HT1080 (cell line): Measurements from ENCODE around the gene GRAMD1B. TPM values are rescaled to one million over a fixed set of nuclear protein-coding genes. Genes with fewer than 3 reads are reported as not detected.
A peak's percentile ranks its signal among the peaks of the same experiment; 100 is the strongest.
"Not testable (repeated sequence)": the region's sequence is repeated elsewhere in the genome, so short reads cannot be mapped to it uniquely, and the experiment has no call there.

Source experiments
- DNase-seq: peaks from one replicate; pipeline ENCODE4 v3.0.0-alpha.2; 2015; ENCODE audit warnings: low read depth
- total RNA-seq: library from RNA; depleted of rRNA; stranded (reverse); fragments of >200 nt; shearing (Covaris generic); gene quantifications from 2 replicates; pipeline ENCODE4 v1.2.3, GENCODE V29; 2014

The GRAMD1B gene
- total RNA-seq, 1 experiment from 2014 or later: 70.9 TPM

DNA sequence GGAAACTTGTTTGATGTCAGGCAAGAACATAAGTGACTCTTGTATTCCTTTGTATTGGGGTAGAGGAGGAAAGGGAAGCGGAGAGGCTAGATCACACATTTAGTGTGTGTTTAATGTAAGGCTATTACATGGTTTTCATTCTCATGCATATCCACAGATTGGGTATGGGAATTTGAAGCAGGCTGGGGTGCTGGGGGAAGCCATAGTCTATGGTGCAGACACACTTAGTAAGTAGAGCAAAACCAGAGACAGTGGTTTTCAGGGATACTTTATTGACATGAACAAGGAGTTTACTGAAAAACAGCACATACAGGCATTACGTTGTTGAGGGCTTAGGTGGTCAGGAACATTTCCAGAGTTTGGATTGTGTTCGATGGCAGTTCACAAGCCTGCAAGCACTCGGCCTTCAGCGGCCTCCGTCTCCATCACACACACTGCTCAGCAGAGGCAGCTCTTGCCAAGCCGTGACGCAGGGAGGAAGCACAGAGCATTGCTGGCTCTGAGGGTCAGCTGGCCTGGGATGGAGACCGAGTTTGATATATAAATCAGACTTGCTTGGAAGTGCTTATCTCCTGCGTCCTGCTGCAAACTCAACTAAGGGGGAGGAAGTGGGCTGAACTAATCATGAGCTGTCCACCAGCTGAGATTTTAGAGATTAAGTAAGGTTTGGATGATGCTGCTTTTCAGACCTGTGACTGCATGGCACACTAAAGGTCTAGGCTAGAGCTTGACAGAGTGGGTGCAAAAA is 199.0 kb downstream of the GRAMD1B start:
- DNase-seq: peak; percentile 68

DNA sequence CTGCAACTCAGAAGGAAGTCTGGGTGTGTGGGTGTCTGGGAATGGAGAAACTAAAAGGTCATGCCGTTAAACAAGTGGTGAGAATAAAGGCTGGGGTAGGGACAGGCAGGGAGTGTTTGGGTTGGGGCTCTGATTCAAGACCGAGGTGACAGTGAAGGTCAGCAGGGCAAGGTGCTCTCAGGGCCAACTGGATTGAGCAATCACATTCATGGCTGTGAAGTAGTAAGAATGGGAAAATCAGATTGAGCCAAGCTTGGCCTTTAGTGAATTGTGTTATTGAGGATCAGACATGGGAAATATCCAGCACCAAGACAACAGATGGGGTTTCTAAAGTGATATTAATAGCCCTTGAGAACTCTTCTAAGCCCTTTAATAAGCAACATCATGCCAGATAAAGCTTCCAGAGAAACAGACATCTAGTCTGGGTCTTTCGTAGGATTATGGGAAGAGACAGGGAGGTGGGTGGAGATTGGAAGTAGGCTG is 200.1 kb downstream of the GRAMD1B start:
- DNase-seq: no peak

DNA sequence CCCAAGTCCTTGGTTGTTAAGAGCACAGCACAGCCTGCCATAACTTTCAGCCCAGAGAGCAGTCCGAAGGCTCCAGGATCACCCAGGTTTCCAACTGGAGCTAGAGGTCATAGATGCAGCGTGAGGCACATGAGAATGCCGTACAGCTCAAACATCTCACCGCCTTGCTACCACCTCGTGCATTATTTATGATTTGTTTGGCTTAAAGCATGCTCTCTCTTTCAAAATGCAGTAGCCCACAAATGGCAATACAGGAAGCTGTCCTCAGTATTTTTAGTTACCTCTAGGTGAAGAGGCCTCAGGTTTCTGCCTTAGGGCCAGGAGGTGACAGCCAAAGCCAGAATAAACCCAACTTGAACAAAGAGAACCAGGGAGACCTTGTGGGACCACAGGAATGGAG is 210.0 kb downstream of the GRAMD1B start:
- no peak for DNase-seq

DNA sequence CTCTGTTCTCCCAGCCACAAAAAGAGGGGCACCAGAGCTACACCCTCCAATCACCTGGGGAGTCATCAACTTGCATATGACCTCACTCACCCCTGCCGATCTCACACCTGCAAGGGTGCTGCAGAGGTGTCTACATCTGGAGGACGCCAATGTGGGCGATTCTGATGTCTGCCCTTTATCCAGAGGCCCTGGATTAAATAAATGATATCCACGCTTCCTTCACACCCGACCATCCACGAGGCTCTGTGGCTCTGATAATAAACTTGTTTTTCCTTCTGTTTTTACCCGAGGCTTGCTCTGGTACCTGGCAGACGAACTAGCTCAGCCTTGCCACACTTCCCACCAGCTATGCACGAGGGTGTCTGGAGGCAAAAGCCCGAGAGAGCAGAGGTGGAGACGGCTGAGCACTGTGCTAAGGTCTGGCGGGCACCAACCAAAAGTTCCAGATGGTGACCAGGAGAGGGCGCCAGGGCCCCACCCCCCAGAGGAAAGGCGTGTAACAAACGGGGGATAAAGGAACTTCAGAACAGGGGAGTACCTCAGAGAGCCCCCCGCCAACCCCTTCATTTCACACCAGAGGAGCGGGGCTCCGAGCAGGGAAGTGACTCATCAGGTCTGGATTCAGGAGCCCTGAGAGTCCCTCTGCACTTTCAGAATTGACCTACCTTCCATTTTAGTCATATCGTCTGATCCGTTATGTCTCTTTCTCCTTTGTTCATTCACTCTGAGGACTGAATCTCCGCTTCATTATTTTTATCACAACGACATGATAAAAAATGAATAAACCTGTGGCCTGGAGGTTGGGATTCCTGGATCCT is 210.8 kb downstream of the GRAMD1B start:
- DNase-seq: peak; percentile 46

DNA sequence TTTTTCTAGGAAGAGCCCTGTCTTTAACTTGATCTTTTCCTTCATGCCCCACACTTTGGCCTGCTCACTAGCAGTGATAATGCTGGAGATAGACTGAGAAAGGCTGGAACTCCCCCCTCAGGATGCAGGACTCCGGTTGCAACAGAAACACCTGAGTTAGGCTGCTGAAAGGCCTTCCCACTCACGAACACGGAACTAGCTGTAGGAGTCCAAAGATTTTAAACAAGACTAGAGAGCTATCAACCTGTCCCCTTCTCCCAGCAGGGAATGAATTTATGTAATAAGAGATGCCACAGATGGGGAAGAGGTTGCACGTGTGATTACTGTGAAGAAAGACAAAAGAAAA is 211.4 kb downstream of the GRAMD1B start:
- DNase-seq: no peak

DNA sequence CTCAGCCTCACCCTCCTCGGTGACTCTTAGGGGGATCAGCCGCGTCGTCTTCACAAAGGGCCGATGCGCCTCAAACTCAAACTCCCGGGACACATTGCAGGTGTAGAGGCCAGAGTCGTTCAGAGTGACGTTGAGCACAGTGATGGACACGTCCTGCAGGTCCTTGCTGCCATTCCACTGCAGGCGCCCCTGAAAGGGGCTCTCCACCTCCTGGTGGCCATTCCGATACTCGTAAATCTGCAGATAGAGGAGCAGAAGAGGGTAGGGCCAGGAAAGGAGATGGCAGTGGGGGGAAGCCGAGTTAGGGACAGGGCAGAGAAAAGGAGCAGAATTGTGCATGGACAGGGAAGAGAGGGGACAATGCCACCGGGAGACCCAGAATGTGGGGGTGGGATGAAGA is 212.4 kb downstream of the GRAMD1B start:
- DNase-seq: no peak

DNA sequence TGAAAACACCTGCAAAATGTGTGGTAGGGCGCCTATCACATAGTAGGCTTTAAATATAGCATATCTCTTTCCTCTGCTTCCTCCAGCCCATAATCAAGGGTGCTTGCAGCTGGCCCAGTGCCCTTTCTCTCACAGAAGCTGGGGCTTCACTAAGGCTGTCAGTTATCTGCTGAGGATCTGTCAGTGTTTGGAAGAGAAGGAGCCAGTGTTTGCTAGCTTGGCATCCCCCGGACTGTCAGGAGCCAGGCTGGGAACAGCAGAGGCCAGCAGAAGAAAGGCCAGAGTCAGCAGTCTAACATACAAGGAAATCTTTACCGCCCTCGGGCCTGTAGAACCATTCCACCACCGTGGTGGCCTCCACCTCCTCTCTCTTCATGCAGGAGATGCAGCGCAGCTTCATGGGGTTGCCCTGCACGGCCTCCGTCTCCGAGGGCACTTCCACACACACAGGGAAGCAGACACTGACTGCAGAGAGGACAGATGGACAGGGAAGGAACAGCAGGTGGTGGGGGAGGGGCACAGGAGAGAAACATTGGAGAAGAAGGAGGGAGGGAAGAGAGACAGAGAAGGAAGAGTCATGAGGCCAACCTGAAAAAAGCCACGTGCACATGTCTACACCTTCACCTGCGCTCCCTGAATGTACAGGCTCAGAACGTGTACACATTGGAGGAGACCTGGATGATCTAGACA is 215.4 kb downstream of the GRAMD1B start:
- no peak for DNase-seq

DNA sequence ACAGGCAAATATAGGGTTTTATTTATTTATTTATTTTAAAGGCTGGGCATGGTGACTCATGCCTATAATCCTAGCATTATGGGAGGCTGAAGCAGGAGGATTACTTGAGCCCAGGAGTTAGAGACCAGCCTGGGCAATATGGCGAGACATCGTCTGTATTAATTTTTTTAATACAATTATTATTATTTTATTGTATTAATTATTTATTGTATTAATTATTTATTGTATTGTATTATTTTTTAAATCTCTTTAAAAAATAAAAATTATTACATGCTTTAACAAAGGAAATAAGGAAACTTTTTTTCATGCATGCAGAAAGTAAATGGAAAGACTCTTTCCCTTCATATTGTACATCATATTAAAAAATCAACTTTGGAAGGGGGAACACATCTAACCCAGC is 220.8 kb downstream of the GRAMD1B start:
- no peak for DNase-seq

DNA sequence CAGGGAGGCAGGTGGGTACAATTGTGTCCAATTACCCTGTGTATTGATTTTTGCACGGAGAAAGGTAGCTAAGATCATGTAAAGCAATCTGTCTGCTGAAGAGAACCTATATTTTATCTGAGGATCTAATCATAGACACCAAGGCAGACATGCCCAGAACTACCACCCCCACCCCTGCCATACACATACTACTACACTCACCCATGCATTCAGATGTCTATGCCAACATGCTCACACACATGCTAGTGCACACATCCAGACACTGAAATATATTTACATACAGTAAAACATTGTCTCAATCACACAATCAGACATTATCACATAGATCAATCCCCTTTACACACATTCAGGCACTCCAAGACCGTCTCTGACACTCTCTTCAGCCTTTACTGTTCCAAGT is 222.5 kb downstream of the GRAMD1B start:
- DNase-seq: no peak

DNA sequence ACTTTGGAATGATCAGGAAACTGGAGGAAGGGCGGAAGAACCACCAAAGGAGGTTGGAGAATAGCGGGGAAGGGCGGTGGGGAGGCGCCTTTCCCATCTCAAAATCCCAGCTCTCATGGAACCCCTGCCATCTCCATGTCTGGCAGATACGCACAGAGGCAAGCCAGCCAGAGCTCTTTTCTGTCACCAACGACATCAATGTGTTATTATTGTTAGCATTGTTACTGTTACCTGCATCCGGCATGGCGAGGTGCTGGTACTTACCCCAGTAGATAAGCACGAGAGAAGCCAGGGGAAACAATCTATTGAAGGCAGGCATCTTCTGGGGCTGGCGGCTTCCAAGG is 223.4 kb downstream of the GRAMD1B start:
- no peak for DNase-seq

DNA sequence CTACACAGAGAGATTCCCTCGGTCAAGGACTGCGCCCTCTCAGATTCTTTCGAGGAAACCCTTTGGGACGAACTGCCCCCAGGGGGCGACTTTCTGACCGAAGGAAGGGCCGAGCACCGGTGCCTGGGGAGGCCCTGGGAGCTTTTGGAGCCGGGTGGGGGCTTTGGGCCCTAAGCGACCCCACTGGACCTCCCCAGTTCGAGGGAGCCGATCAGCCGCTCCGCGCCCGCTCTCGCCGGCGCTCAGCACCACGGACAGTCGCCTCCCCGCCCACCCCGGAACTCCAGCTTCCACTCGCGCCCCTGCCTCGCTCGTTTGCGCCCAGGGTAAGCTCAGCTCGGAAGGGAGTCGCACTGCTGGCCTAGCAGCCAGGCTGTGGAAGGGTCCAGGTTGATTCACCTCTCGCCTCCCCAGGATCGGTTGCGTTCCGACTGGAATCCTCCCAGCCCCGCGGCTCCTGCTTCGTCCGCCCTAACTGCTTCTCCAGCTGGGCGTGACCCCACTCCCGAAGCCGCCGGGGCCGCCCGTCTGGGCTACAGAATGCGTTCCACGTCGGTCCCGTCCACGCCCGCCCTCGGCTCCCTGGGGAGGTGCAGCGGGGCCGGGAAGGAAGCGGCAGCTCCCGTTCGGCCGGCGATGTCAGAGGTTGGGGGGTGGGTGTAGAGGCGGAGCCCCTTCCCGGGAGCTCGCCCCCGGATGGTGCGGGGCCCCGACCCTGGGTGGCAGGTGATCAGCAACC is 223.9 kb downstream of the GRAMD1B start:
- peak; percentile 24 for DNase-seq

DNA sequence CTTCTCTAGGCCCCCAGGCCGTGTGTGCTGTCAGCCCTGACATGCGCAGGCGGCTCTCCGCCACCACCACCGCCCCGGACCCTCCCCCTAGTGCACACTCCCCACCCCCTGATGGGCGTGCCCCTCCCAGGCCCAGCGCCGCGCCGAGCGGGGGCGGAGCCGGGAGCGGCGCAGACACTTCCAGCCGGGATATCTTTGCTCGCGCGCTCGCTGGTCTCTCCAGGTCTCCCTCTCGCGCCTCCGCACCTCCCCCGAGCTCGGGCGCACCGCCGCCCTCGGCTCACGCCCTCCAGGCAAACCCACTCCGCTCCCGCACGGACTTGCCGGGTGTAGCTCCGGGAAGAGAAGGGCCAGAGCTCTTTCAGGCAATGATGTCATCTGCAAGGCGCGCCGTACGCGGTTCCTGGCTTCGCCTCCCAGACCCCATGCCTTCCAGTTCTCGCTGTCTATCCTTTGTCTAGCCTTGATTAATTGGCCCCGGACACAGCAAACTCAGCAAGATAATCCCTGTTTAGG is 224.6 kb downstream of the GRAMD1B start, which contains the start of gene SCN3B:
TSS of gene SCN3B (minus strand) at position 59 of the 516 bp plus-strand sequence. CDS start 823 bp downstream, outside the sequence.
- DNase-seq: peak; percentile 44

DNA sequence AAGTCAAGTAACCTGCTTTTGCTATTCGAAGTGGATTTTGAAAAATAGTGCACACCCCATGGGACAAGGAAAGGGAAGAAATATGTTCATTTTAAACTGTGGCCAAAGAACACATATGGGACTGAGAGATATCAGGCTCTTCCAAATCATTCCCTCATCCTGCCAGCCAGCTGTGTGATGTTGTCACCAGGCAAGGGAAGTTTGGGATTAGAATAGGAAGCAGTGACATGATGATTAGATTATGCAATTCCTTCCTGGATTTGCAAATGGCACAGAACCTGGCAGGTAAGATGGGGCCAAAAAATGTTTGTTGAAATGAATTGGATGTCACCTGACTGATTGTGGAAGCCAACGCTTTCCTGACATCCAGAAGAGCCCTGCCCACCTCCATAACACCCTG is 229.2 kb downstream of the GRAMD1B start:
- no peak for DNase-seq

DNA sequence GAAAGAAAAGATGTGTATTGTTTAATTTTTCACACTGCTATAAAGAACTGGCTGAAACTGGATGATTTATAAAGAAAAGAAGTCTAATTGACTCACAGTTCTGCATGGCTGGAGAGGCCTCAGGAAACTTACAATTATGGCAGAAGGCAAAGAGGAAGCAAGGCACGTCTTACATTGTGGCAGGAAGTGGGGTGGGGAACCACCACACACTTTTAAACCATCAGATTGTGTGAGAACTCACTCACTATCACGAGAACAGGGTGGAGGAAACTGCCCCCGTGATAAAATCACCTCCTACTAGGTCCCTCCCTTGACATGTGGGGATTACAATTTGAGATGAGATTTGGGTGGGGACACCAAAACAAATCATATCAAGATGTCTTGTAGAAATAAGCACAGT is 229.9 kb downstream of the GRAMD1B start:
- not testable (repeated sequence) for DNase-seq

DNA sequence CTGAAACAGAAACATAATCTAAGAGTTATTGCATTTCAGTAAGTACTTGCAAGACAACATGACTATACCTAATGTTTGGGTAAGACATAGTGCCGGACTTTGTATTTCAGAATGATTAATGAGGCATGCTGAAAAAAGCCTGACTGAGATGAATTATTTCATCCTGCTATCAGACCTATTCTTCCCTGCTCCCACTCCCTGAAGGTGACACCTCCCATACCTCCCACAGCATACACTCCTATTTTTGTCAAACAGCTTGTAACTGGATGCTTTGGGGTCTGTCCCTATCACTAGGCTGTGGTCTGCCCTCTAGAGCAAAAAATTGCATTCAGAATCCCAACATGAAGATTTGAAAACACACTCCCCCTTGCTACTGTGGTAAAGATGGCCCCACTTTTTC is 235.2 kb downstream of the GRAMD1B start:
- no peak for DNase-seq

DNA sequence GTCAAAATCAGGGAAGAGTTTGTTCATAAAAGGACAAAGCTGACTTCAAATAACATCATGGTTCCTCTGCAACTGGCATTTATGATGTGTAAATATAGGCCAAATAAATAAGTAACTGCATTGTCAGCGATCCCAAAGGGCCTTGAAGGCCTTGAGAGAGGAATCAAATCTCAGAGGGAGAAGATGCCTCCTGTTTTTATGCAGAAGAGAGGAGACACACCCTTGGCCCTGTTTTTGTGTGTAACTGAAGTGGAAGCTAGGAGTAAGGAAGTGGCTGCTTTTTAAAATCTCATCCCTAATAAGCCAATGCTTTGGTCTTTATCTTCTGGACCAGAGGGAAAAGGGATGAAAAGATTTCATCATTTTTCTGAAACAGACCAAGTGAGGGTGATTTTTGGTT is 240.0 kb downstream of the GRAMD1B start:
- no peak for DNase-seq

DNA sequence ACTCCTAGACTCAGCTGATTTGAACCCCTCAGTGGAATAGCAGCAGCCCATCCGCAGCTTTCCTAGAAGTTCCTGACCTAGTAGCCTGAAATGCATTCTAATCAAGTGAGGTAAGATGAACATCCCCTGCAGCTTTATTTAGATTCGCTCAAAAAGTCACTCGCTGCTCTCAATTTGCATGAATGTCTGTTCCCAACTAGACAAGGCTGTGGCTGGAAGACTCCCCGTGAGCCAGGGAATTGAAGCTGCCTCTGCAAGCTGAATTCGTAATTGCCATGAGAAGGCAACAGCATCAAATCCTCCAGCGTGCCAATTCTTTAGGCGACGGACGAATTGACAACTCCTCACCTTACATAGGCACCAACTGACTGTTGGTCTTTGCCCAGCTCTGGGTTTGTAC is 241.5 kb downstream of the GRAMD1B start:
- DNase-seq: no peak

DNA sequence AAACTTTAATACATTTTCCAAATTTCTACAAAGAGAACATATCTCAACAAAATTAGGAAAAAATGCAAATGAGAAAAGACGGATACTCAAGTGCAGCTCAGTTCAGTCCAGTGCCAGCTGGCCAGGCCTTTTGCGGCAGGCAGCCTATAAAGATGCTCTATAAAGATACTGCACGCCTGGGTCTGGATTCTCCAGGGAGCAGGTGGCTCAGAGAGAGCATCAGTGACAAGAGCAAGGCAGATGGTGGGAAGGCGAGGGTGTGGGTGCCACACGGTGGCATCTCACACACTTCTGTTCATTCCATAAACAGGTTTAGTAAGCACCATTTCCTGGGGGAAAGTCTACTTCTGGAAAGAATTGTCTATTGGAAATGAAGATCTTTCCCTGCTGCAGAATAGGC is 242.5 kb downstream of the GRAMD1B start:
- DNase-seq: no peak

DNA sequence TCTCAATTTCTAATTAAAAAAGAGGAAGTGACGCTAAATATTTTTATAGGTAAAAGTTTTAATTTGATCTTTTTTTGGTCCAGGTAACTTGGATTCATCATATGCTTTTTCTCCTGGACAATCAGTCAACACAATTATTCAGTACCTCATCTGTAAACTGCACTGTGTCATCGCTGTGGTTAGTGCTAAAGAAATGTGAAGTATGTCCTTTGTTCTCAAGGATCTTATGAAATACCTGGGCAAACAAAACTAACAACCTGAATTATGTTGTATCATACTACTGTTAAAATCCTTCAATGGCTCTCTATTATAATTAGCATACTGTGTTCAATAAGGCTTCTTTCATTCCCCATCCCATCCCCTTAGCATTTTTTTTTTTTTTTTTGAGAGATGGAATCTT is 244.2 kb downstream of the GRAMD1B start:
- no peak for DNase-seq
